Occipital lobe (tissue), 2 donors: ENCODE data around the gene CD7. TPM values are rescaled to one million over a fixed set of nuclear protein-coding genes. Genes with fewer than 3 reads are reported as not detected.
"Not testable (repeated sequence)": the region's sequence is repeated elsewhere in the genome, so short reads cannot be mapped to it uniquely, and the experiment has no call there.

Experiments
- DNase-seq: peaks from one replicate; lab custom pipeline; 2025; lab: John Stamatoyannopoulos, UW
- total RNA-seq: library from RNA; depleted of rRNA; stranded (reverse); fragments of >200 nt; gene quantifications from one replicate; pipeline ENCODE4 v1.2.3, GENCODE V29; 2014

Gene CD7
- total RNA-seq: not detected

- DNase-seq: no peak
These were observed at the start of gene CD7 for GRCh38 chr17:82317394-82318168. CD7 (minus strand) TSS chr17:82317608; CDS start chr17:82317495, 113 bp downstream.

GRCh38 chr17:82366749-82367148, 49.3 kb upstream of the CD7 start:
- no peak for DNase-seq

GRCh38 chr17:82365606-82366295, 48.3 kb upstream of the CD7 start:
- DNase-seq: no peak

GRCh38 chr17:82361885-82362633, 44.7 kb upstream of the CD7 start:
- no peak for DNase-seq

GRCh38 chr17:82359451-82360074, 42.2 kb upstream of the CD7 start:
- DNase-seq: not testable (repeated sequence)

- DNase-seq: no peak
These were observed 41.3 kb upstream of the CD7 start, which contains the start of gene TEX19 for GRCh38 chr17:82358465-82359350. TEX19 (plus strand) TSS chr17:82359247; CDS start chr17:82362151, 2,904 bp downstream.

- no peak for DNase-seq
These were observed 40.0 kb upstream of the CD7 start for GRCh38 chr17:82357394-82357793.

- no peak for DNase-seq
These were observed 39.5 kb upstream of the CD7 start for GRCh38 chr17:82356845-82357355.

- no peak for DNase-seq
These were observed 38.5 kb upstream of the CD7 start for GRCh38 chr17:82355770-82356427.

GRCh38 chr17:82354804-82355308, 37.4 kb upstream of the CD7 start:
- no peak for DNase-seq

- DNase-seq: no peak
These were observed 36.1 kb upstream of the CD7 start for GRCh38 chr17:82353484-82353883.

- peak; percentile 64 for DNase-seq
These were observed 34.5 kb upstream of the CD7 start for GRCh38 chr17:82351713-82352488.

- DNase-seq: no peak
These were observed 33.9 kb upstream of the CD7 start for GRCh38 chr17:82351254-82351712.

GRCh38 chr17:82350182-82351030, 33.0 kb upstream of the CD7 start:
- no peak for DNase-seq

- DNase-seq: no peak
These were observed 31.9 kb upstream of the CD7 start for GRCh38 chr17:82349287-82349701.

GRCh38 chr17:82348866-82349265, 31.5 kb upstream of the CD7 start:
- DNase-seq: no peak

- no peak for DNase-seq
These were observed 31.0 kb upstream of the CD7 start for GRCh38 chr17:82348434-82348833.

GRCh38 chr17:82347994-82348393, 30.6 kb upstream of the CD7 start:
- DNase-seq: not testable (repeated sequence)
